Large intestine (tissue), 3 donors: Measurements from ENCODE around the gene PZP. TPM values are rescaled to one million over a fixed set of nuclear protein-coding genes. Genes with fewer than 3 reads are reported as not detected.
A peak's percentile ranks its signal among the peaks of the same experiment; 100 is the strongest.
"Not testable (repeated sequence)": the region's sequence is repeated elsewhere in the genome, so short reads cannot be mapped to it uniquely, and the experiment has no call there.

Source experiments
- DNase-seq, 2 donors: peaks; one replicate each; pipeline versions ENCODE4 v3.0.0 to v3.0.0-alpha.2; 2013
- H3K27ac ChIP-seq: one replicate; pipeline ENCODE4 v1.5.1; 2013; ENCODE audit warnings: low read length
- H3K27me3 ChIP-seq: 2 replicates; pipeline ENCODE4 v1.6.1; 2013; ENCODE audit warnings: low read length; ENCODE audit not compliant: control insufficient read depth, insufficient read depth
- H3K36me3 ChIP-seq: 2 replicates; pipeline ENCODE4 v1.6.1; 2013; ENCODE audit warnings: low read length; ENCODE audit not compliant: control insufficient read depth, insufficient read depth
- H3K4me1 ChIP-seq: one replicate; pipeline ENCODE4 v1.6.1; 2013; ENCODE audit warnings: low read length; ENCODE audit not compliant: control insufficient read depth, insufficient read depth
- H3K4me3 ChIP-seq: one replicate; pipeline ENCODE4 v1.5.1; 2013; ENCODE audit warnings: low read length
- H3K9me3 ChIP-seq: one replicate; pipeline ENCODE4 v1.6.1; 2013; ENCODE audit warnings: mild to moderate bottlenecking, low read depth, low read length, moderate library complexity; ENCODE audit not compliant: control insufficient read depth
- WGBS: methylation state at CpG from one replicate; pipeline ENCODE4 v1.1.5; 2013; ENCODE audit warnings: low lambda C conversion rate; ENCODE audit not compliant: insufficient coverage; 5-methylcytosine and 5-hydroxymethylcytosine counted together
- polyA plus RNA-seq: library from polyadenylated mRNA; unstranded; fragments of 120-200 nt; gene quantifications from one replicate; pipeline ENCODE4 v1.2.1, GENCODE V29; 2013

Gene PZP
- polyA plus RNA-seq, 1 donor, result 0.24 TPM

- Histone ChIP-seq H3K36me3 (no peaks in the 10 kb centered on the region), H3K27ac (no peak overlapping the region), H3K4me1 (no peaks in the 10 kb centered on the region), H3K27me3 (peaks cover 3% of the 10 kb centered on the region), H3K4me3 (no peak overlapping the region), H3K9me3 (peaks cover 5% of the 10 kb centered on the region)
- no peak for DNase-seq
- WGBS, result 66% methylated on average over 3 of the region's 4 CpGs
Observed at GRCh38 chr12:9144730-9145106, 63.5 kb downstream of the PZP start.

DNA sequence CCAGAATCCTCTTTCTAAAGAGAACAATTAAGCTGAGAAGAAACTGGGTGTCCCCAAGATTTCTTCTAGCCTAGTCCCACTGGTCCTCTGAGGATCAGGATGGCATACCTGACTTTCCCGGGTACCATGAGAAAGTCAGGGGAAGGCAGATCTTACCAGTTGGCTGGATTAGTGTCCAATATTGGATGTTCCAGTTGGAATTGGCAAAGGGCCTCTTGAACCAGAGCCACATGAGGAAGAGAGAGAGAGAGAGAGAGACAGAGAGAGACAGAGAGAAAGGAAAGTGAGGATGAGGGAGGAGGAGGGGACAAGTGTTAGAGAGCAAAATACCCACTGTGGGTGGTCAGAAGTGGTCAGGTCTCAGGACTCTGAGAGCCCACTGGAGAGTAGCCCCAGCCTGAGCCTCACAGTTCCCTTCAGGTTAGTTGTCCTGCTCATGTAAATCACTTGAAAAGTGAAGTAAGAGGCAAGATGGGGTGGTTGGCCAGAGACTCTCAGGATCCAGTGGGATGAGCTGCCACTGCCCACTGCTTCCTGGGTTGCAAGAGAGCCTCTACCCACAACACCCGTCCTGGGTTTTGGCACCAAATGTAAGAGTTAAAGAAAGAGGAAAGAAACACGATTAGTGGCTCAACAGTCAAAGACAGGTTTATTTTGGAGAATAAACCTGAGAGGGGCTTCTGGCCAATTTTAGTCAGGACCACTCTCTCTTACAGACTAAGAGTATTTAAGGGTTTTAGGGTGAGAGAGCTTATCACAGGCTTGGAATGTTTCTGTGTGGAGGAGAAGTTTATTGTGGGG is 64.1 kb downstream of the PZP start:
- peaks cover 3% of the 10 kb centered on the region for H3K27me3 ChIP-seq
- no peaks in the 10 kb centered on the region for H3K4me1 ChIP-seq
- no peak for DNase-seq
- H3K36me3 ChIP-seq, result no peaks in the 10 kb centered on the region
- H3K4me3 ChIP-seq, result no peak overlapping the region
- peaks cover 5% of the 10 kb centered on the region for H3K9me3 ChIP-seq
- 80% methylated on average over 1 of the region's 3 CpGs for WGBS
- no peak overlapping the region for H3K27ac ChIP-seq

- peaks cover 3% of the 10 kb centered on the region for H3K27me3 ChIP-seq
- DNase-seq, result no peak
- H3K9me3 ChIP-seq, result peaks cover 5% of the 10 kb centered on the region
- H3K27ac ChIP-seq, result no peak overlapping the region
- H3K4me1 ChIP-seq, result no peaks in the 10 kb centered on the region
- H3K36me3 ChIP-seq, result no peaks in the 10 kb centered on the region
- H3K4me3 ChIP-seq, result no peak overlapping the region
- WGBS, result 85% methylated on average over 2 of the region's 2 CpGs
Observed at GRCh38 chr12:9143137-9143536, 65.1 kb downstream of the PZP start.

DNA sequence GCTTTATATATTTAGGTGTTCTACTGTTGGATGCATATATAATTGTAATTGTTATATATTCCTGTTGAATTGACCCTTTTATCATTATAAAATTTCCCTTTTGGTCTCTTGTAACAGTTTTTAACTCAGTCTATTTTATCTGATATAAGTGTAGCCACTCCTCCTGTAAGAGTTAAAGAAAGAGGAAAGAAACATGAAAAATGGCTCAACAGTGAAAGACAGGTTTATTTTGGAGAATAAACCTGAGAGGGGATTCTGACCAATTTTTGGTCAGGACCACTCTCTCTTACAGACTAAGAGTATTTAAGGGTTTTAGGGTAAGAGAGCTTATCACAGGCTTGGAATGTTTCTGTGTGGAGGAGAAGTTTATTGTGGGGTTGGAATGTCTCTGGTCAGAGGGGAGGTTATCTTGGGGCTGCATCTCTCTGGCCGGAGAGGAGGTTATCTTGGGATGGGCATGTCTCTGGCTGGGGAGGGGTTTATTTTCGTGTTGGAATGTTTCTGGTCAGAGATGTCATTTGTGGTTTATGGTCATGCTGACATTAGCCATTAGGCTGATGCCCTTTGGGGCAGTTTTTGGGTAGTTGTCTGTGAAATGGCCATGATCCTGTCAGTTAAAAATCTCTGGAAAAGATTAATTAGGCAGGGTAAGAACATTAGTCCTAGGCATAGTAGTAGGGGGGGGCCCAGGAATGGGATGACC is 68.5 kb downstream of the PZP start:
- H3K9me3 ChIP-seq, H3K4me3 ChIP-seq, H3K4me1 ChIP-seq, H3K36me3 ChIP-seq, H3K27ac ChIP-seq, H3K27me3 ChIP-seq, DNase-seq: not testable (repeated sequence)
- no CpG with 5 or more reads among the region's 2 CpGs for WGBS

GRCh38 chr12:9135903-9136310 is 72.3 kb downstream of the PZP start:
- no CpG with 5 or more reads among the region's 5 CpGs for WGBS
- H3K4me3 ChIP-seq, result no peak overlapping the region
- H3K9me3 ChIP-seq, result peaks cover 5% of the 10 kb centered on the region
- no peak overlapping the region for H3K27ac ChIP-seq
- H3K36me3 ChIP-seq, result no peaks in the 10 kb centered on the region
- no peak for DNase-seq
- no peaks in the 10 kb centered on the region for H3K27me3 ChIP-seq
- H3K4me1 ChIP-seq, result peaks cover 12% of the 10 kb centered on the region

DNA sequence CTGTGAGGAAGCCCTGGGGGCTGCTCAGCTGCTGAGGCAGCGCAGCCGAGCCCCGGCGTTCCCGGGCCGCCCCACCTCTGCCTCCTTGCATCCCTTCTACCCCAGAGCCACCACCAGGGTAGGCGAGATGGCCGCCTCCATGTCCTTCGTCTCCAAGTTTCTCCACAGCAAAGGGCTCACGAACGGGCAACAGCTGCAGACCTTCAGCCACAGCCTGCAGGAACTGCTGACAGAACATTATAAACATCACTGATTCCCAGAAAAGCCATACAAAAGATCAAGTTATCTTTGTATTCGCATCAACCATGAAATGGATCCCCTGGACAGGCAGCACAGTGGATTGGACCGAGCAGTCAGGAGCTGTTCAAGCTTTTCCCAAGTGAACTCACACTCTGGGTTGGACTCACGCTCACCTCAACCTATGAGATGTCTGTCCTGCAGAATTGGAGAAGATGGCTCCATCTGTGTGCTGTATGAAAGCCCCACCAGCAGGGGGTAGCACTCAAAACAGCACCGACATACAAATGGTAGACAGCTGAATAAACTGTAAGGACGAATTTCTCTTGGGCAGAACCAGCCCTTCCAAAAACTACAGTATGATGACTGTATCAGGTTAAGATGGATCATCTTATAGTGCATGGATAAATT is 73.1 kb downstream of the PZP start:
- peak in 1 of 2 donors; percentile 13 for DNase-seq
- no peak overlapping the region for H3K27ac ChIP-seq
- H3K4me1 ChIP-seq, result peaks cover 12% of the 10 kb centered on the region
- peaks cover 11% of the 10 kb centered on the region for H3K9me3 ChIP-seq
- no peaks in the 10 kb centered on the region for H3K36me3 ChIP-seq
- H3K4me3 ChIP-seq, result no peak overlapping the region
- no peaks in the 10 kb centered on the region for H3K27me3 ChIP-seq
- WGBS, result no CpG with 5 or more reads among the region's 16 CpGs

GRCh38 chr12:9133216-9133916 is 74.8 kb downstream of the PZP start:
- no peak for DNase-seq
- WGBS, result 78% methylated on average over 1 of the region's 1 CpG
- H3K27ac ChIP-seq, result peak overlapping the region; percentile 71

GRCh38 chr12:9132008-9132535 is 76.1 kb downstream of the PZP start:
- no peaks in the 10 kb centered on the region for H3K27me3 ChIP-seq
- peak; percentile 85 to 94 for DNase-seq
- H3K36me3 ChIP-seq, result no peaks in the 10 kb centered on the region
- peaks cover 25% of the 10 kb centered on the region for H3K9me3 ChIP-seq
- H3K4me1 ChIP-seq, result peaks cover 12% of the 10 kb centered on the region
- WGBS, result no CpG with 5 or more reads among the region's 1 CpG
- H3K4me3 ChIP-seq, result no peak overlapping the region
- H3K27ac ChIP-seq, result peak overlapping the region; percentile 71

More at GRCh38 chr12:9133216-9133916, 74.8 kb downstream of the PZP start:
- H3K27me3 ChIP-seq, result no peaks in the 10 kb centered on the region
- H3K4me3 ChIP-seq, result no peak overlapping the region
- H3K9me3 ChIP-seq, result peaks cover 14% of the 10 kb centered on the region
- H3K4me1 ChIP-seq, result peaks cover 12% of the 10 kb centered on the region
- no peaks in the 10 kb centered on the region for H3K36me3 ChIP-seq

- WGBS, result 81% methylated on average over 2 of the region's 2 CpGs
- peaks cover 12% of the 10 kb centered on the region for H3K4me1 ChIP-seq
- H3K36me3 ChIP-seq, result no peaks in the 10 kb centered on the region
- peaks cover 25% of the 10 kb centered on the region for H3K9me3 ChIP-seq
- H3K27ac ChIP-seq, result no peak overlapping the region
- DNase-seq, result no peak
- no peak overlapping the region for H3K4me3 ChIP-seq
- H3K27me3 ChIP-seq, result no peaks in the 10 kb centered on the region
Observed at GRCh38 chr12:9130244-9130643, 78.0 kb downstream of the PZP start.
